PFSK-1 (cell line): ENCODE measurements around the gene TMEM59L.

Source experiments
- FOXP2 ChIP-seq: optimal IDR thresholded peaks from 2 replicates; pipeline ENCODE3; 2011; ENCODE audit warnings: borderline replicate concordance, control low read depth, inconsistent platforms; ENCODE audit not compliant: insufficient read depth; ENCODE audit errors: extremely low read length, extremely low read depth
- POLR2AphosphoS5 ChIP-seq: IDR thresholded peaks from 2 replicates; pipeline ENCODE4 v1.6.1; 2012; ENCODE audit warnings: low read depth, mild to moderate bottlenecking, control low read depth, low read length, moderate library complexity
- REST ChIP-seq, 2 experiments: IDR thresholded peaks; 2 replicates each; pipeline versions ENCODE4 v1.6.1 to v1.8.0; 2011 to 2012; ENCODE audit warnings: low read depth in 2 of 2, low read length in 2 of 2, control low read depth in 1 of 2, inconsistent platforms in 1 of 2, mild to moderate bottlenecking in 1 of 2, moderate library complexity in 1 of 2; ENCODE audit not compliant: insufficient read depth in 1 of 2
- SIN3A ChIP-seq: IDR thresholded peaks from 2 replicates; pipeline ENCODE4 v1.6.1; 2012; ENCODE audit warnings: mild to moderate bottlenecking, low read length, moderate library complexity, borderline replicate concordance; ENCODE audit not compliant: insufficient read depth
- TAF1 ChIP-seq: IDR thresholded peaks from 2 replicates; pipeline ENCODE4 v1.6.1; 2012; ENCODE audit warnings: low read length, control low read depth, borderline replicate concordance; ENCODE audit not compliant: insufficient read depth

Gene TMEM59L

GRCh38 chr19:18599485-18599884 is 13.2 kb upstream of the TMEM59L start:
- TF ChIP-seq POLR2AphosphoS5 = no peak
- TF ChIP-seq FOXP2 = no peak
- TF ChIP-seq SIN3A = no peak
- no peak for TF ChIP-seq TAF1
- no peak for TF ChIP-seq REST (IDR thresholded peaks at IDR 0.05; ENCODE audit: insufficient read depth in 1 of 2, low read depth in 2 of 2, low read length in 2 of 2)

- no peak for TF ChIP-seq TAF1
- TF ChIP-seq FOXP2 = no peak
- no peak for TF ChIP-seq REST (IDR thresholded peaks at IDR 0.05; ENCODE audit: insufficient read depth in 1 of 2, low read depth in 2 of 2, low read length in 2 of 2)
- TF ChIP-seq SIN3A = no peak
- no peak for TF ChIP-seq POLR2AphosphoS5
Measured at GRCh38 chr19:18601875-18602274, 10.8 kb upstream of the TMEM59L start.

GRCh38 chr19:18603255-18603957 is 9.3 kb upstream of the TMEM59L start:
- no peak for TF ChIP-seq POLR2AphosphoS5
- no peak for TF ChIP-seq TAF1
- no peak for TF ChIP-seq REST (IDR thresholded peaks at IDR 0.05; ENCODE audit: insufficient read depth in 1 of 2, low read depth in 2 of 2, low read length in 2 of 2)
- no peak for TF ChIP-seq FOXP2
- TF ChIP-seq SIN3A = no peak

GRCh38 chr19:18603958-18604819 is 8.5 kb upstream of the TMEM59L start:
- no peak for TF ChIP-seq FOXP2
- TF ChIP-seq SIN3A = no peak
- TF ChIP-seq TAF1 = no peak
- TF ChIP-seq REST (IDR thresholded peaks at IDR 0.05; ENCODE audit: insufficient read depth in 1 of 2, low read depth in 2 of 2, low read length in 2 of 2) = no peak
- no peak for TF ChIP-seq POLR2AphosphoS5
